Astrocyte (in vitro differentiated cells and primary cell): ENCODE measurements around the gene CLBA1.

Source experiments
- EZH2 ChIP-seq: IDR thresholded peaks from 2 replicates; pipeline ENCODE4 v1.6.1; 2012; ENCODE audit warnings: mild to moderate bottlenecking, low read length, inconsistent platforms; ENCODE audit not compliant: insufficient read depth
- TF ChIP-seq, protein P1 (sequence below): IDR thresholded peaks from 2 replicates; pipeline ENCODE4 v1.5.1; 2011; ENCODE audit warnings: low read depth, mild to moderate bottlenecking, inconsistent platforms, low read length, moderate library complexity; ENCODE audit not compliant: insufficient read depth

DNA sequence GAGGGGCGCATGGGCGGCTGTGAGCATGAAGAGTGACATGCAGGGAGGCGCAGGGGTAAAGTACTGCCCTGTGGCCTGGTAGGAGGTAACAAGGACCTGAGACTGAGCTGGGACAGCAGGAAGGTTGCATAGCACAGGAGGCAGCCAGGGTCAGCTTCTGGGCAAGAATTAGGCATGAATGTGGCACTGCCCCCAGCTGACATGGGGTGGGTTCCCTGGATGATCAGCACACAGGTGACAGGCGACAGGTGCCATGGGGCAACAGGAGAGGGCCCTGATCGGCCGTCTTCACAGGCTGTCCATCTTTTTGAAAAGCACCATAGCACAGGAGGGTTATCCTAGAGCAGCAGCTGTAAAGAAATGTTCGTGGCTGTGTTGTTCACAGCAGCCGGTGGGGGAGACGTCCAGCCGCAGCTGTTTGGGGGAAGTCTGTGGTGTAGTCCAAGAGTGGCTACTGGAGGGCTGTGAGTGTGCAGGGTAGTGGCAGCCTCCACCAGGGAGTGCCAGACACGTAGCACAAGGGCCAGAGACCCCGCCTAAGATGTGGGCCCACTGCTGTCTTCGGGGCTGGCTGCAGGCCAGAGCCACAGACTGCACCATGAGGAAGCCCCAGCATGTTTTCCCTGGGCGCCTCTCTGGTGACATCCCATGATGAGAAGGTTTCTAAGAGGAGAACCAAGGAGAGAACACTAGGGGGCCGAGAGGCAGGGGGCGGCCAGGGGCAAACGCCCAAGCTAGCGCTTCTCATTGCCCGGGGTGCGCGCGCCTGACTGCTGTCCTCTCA is 8.4 kb downstream of the CLBA1 start:
- TF ChIP-seq, protein P1, sequence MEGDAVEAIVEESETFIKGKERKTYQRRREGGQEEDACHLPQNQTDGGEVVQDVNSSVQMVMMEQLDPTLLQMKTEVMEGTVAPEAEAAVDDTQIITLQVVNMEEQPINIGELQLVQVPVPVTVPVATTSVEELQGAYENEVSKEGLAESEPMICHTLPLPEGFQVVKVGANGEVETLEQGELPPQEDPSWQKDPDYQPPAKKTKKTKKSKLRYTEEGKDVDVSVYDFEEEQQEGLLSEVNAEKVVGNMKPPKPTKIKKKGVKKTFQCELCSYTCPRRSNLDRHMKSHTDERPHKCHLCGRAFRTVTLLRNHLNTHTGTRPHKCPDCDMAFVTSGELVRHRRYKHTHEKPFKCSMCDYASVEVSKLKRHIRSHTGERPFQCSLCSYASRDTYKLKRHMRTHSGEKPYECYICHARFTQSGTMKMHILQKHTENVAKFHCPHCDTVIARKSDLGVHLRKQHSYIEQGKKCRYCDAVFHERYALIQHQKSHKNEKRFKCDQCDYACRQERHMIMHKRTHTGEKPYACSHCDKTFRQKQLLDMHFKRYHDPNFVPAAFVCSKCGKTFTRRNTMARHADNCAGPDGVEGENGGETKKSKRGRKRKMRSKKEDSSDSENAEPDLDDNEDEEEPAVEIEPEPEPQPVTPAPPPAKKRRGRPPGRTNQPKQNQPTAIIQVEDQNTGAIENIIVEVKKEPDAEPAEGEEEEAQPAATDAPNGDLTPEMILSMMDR, result no peak
- no peak for TF ChIP-seq EZH2
